Measurements from ENCODE around the gene ARHGAP4. TPM values are rescaled to one million over a fixed set of nuclear protein-coding genes. Genes with fewer than 3 reads are reported as not detected.
A peak's percentile ranks its signal among the peaks of the same experiment; 100 is the strongest.

ARHGAP4 gene
- total and polyA plus RNA-seq, 4 donors, result 34.2 to 114 (median 80.4) TPM

- Histone ChIP-seq H3K27me3 (ENCODE audit: control insufficient read depth in 3 of 3, insufficient read depth in 3 of 3, low read length in 2 of 3) (no peaks in the 10 kb centered on the region), H3K4me3 (no peak overlapping the region), H3K9ac (ENCODE audit: insufficient read depth in 1 of 2, low read length in 2 of 2) (no peak overlapping the region), H3K9me3 (ENCODE audit: control insufficient read depth in 4 of 4, insufficient read depth in 3 of 4, low read length in 3 of 4) (peaks cover 0 to 3% (median 0%) of the 10 kb centered on the region in 4 donors), H3K27ac (ENCODE audit: low read depth in 1 of 2, low read length in 1 of 2) (peak overlapping the region in 1 of 2 donors; percentile 3), H3K36me3 (ENCODE audit: control insufficient read depth in 4 of 4, insufficient read depth in 4 of 4, low read length in 4 of 4) (peaks cover 0 to 11% (median 4%) of the 10 kb centered on the region in 4 donors), H3K4me1 (ENCODE audit: control insufficient read depth in 5 of 5, insufficient read depth in 5 of 5, low read length in 5 of 5) (peaks cover 0 to 30% (median 4%) of the 10 kb centered on the region in 5 donors)
- TF ChIP-seq, protein P1, sequence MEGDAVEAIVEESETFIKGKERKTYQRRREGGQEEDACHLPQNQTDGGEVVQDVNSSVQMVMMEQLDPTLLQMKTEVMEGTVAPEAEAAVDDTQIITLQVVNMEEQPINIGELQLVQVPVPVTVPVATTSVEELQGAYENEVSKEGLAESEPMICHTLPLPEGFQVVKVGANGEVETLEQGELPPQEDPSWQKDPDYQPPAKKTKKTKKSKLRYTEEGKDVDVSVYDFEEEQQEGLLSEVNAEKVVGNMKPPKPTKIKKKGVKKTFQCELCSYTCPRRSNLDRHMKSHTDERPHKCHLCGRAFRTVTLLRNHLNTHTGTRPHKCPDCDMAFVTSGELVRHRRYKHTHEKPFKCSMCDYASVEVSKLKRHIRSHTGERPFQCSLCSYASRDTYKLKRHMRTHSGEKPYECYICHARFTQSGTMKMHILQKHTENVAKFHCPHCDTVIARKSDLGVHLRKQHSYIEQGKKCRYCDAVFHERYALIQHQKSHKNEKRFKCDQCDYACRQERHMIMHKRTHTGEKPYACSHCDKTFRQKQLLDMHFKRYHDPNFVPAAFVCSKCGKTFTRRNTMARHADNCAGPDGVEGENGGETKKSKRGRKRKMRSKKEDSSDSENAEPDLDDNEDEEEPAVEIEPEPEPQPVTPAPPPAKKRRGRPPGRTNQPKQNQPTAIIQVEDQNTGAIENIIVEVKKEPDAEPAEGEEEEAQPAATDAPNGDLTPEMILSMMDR (IDR thresholded peaks at IDR 0.05; ENCODE audit: control extremely low read depth, extremely low read depth), result no peak
- 64 to 77% methylated on average over 10 of the region's 10 CpGs for WGBS, 2 donors
- DNase-seq (no peak), ATAC-seq (ENCODE audit: insufficient read depth, low FRiP score) (no peak)
These were observed 3.5 kb upstream of the ARHGAP4 start for GRCh38 chrX:153929576-153929975.

GRCh38 chrX:153928846-153929245, 2.8 kb upstream of the ARHGAP4 start:
- Histone ChIP-seq H3K36me3 (ENCODE audit: control insufficient read depth in 4 of 4, insufficient read depth in 4 of 4, low read length in 4 of 4) (peaks cover 0 to 11% (median 4%) of the 10 kb centered on the region in 4 donors), H3K27me3 (ENCODE audit: control insufficient read depth in 3 of 3, insufficient read depth in 3 of 3, low read length in 2 of 3) (no peaks in the 10 kb centered on the region), H3K4me3 (no peak overlapping the region), H3K4me1 (ENCODE audit: control insufficient read depth in 5 of 5, insufficient read depth in 5 of 5, low read length in 5 of 5) (peaks cover 0 to 32% (median 4%) of the 10 kb centered on the region in 5 donors), H3K27ac (ENCODE audit: low read depth in 1 of 2, low read length in 1 of 2) (no peak overlapping the region), H3K9ac (ENCODE audit: insufficient read depth in 1 of 2, low read length in 2 of 2) (no peak overlapping the region), H3K9me3 (ENCODE audit: control insufficient read depth in 4 of 4, insufficient read depth in 3 of 4, low read length in 3 of 4) (peaks cover 0 to 3% (median 0%) of the 10 kb centered on the region in 4 donors)
- DNase-seq, result no peak
- no peak for ATAC-seq (ENCODE audit: insufficient read depth, low FRiP score)
- 25 to 49% methylated on average over 8 to 9 of the region's 9 CpGs for WGBS, 2 donors
- TF ChIP-seq, protein P1 (IDR thresholded peaks at IDR 0.05; ENCODE audit: control extremely low read depth, extremely low read depth), result no peak

GRCh38 chrX:153927922-153928760, 2.1 kb upstream of the ARHGAP4 start:
- DNase-seq (peak; percentile 96 to 99 (median 98)), ATAC-seq (ENCODE audit: insufficient read depth, low FRiP score) (peak; percentile 88)
- Histone ChIP-seq H3K4me3 (peak overlapping the region; percentile 49), H3K36me3 (ENCODE audit: control insufficient read depth in 4 of 4, insufficient read depth in 4 of 4, low read length in 4 of 4) (peaks cover 0 to 11% (median 4%) of the 10 kb centered on the region in 4 donors), H3K9me3 (ENCODE audit: control insufficient read depth in 4 of 4, insufficient read depth in 3 of 4, low read length in 3 of 4) (peaks cover 0 to 3% (median 0%) of the 10 kb centered on the region in 4 donors), H3K27me3 (ENCODE audit: control insufficient read depth in 3 of 3, insufficient read depth in 3 of 3, low read length in 2 of 3) (no peaks in the 10 kb centered on the region), H3K9ac (ENCODE audit: insufficient read depth in 1 of 2, low read length in 2 of 2) (peak overlapping the region; percentile 37 to 82), H3K27ac (ENCODE audit: low read depth in 1 of 2, low read length in 1 of 2) (peak overlapping the region; percentile 95 to 96), H3K4me1 (ENCODE audit: control insufficient read depth in 5 of 5, insufficient read depth in 5 of 5, low read length in 5 of 5) (peaks cover 0 to 29% (median 6%) of the 10 kb centered on the region in 5 donors)
- 0 to 12% methylated on average over 37 to 76 of the region's 76 CpGs for WGBS, 2 donors
- TF ChIP-seq, protein P1 (IDR thresholded peaks at IDR 0.05; ENCODE audit: control extremely low read depth, extremely low read depth), result no peak

Measured in lung (tissue), 12 donors.